A549 (cell line): ENCODE results near the gene QPCT. TPM values are rescaled to one million over a fixed set of nuclear protein-coding genes. Genes with fewer than 3 reads are reported as not detected.

ENCODE experiments used
- ATAC-seq, 2 experiments: fragments of 200-7000 bp in 1 of 2; fragments of >200 bp in 1 of 2; cut with Nextera tagmentation in 1 of 2; cut with Tn5 transposase in 1 of 2; 3 replicates each; pipeline versions ENCODE4 v1.8.0 to v1.9.1; 2018 to 2020; ENCODE audit warnings: mild to moderate bottlenecking in 1 of 2, moderate library complexity in 1 of 2
- CTCF ChIA-PET: fragments of 300-600 bp; sonication (Branson Sonifier 250); formaldehyde crosslinking; extraction: SDS; loops from one replicate; lab custom pipeline; 2021; ENCODE audit warnings: antibody characterized with exemption, inconsistent platforms; lab: Yijun Ruan, JAX
- POLR2A ChIA-PET: fragments of 350-600 bp; formaldehyde crosslinking; extraction: SDS; loops from one replicate; lab custom pipeline; 2021; ENCODE audit warnings: antibody characterized with exemption, inconsistent platforms; lab: Yijun Ruan, JAX
- DNase-seq, 2 experiments: peaks; one replicate each; pipeline versions ENCODE4 v3.0.0 to v3.0.0-alpha.2; 2011 to 2016; ENCODE audit warnings: low read depth in 1 of 2, low spot score in 1 of 2
- FAIRE-seq: peaks from 2 replicates; lab custom pipeline; 2011; peaks lifted over from hg19 to GRCh38; lab: Jason Lieb, UNC
- H3K27ac ChIP-seq, 2 experiments: fragments of >200 bp; sonication (Bioruptor Twin); formaldehyde crosslinking; 3 replicates each; pipeline ENCODE4 v1.5.1; 2016 to 2017
- H3K4me1 ChIP-seq: fragments of >200 bp; sonication (Bioruptor Twin); formaldehyde crosslinking; 3 replicates; pipeline ENCODE4 v1.6.1; 2016
- H3K4me2 ChIP-seq: fragments of >200 bp; sonication (Bioruptor Twin); formaldehyde crosslinking; 3 replicates; pipeline ENCODE4 v1.6.1; 2016
- H3K4me3 ChIP-seq: fragments of >200 bp; sonication (Bioruptor Twin); formaldehyde crosslinking; 3 replicates; pipeline ENCODE4 v1.5.1; 2016
- H3K9me3 ChIP-seq: fragments of >200 bp; sonication (Bioruptor Twin); formaldehyde crosslinking; 3 replicates; pipeline ENCODE4 v1.6.1; 2016
- CBX8 ChIP-seq: fragments of 200-600 bp; sonication (generic); IDR thresholded peaks from 2 replicates; pipeline ENCODE4 v1.6.1; 2016
- CEBPB ChIP-seq, 2 experiments: fragments of >200 bp in 1 of 2; sonication (Bioruptor Twin) in 1 of 2; formaldehyde crosslinking in 1 of 2; IDR thresholded peaks; 2 replicates each; pipeline ENCODE4 v1.6.1; 2012 to 2016
- CHD4 ChIP-seq: fragments of 200-600 bp; sonication (generic); IDR thresholded peaks from 2 replicates; pipeline ENCODE4 v1.6.1; 2016; ENCODE audit warnings: antibody characterized with exemption, mild to moderate bottlenecking, borderline replicate concordance
- CTCF ChIP-seq: fragments of >200 bp; sonication (Bioruptor Twin); formaldehyde crosslinking; IDR thresholded peaks from 3 replicates; pipeline ENCODE4 v1.5.1; 2016
- E2F6 ChIP-seq: IDR thresholded peaks from 2 replicates; pipeline ENCODE4 v1.6.1; 2012; ENCODE audit warnings: low read depth, borderline replicate concordance
- EHF ChIP-seq: fragments of 250-450 bp; sonication (Bioruptor Pico); IDR thresholded peaks from 2 replicates; pipeline ENCODE4 v1.5.0; 2020; ENCODE audit warnings: mild to moderate bottlenecking
- EHMT2 ChIP-seq: fragments of 200-600 bp; sonication (generic); IDR thresholded peaks from 2 replicates; pipeline ENCODE4 v1.6.1; 2016; ENCODE audit warnings: antibody characterized with exemption, low read depth, mild to moderate bottlenecking, moderate library complexity
- EP300 ChIP-seq, 2 experiments: fragments of >200 bp; sonication (Bioruptor Twin); formaldehyde crosslinking; IDR thresholded peaks; 2 replicates in 1 of 2; 3 replicates in 1 of 2; pipeline ENCODE4 v1.6.1; 2016 to 2017
- ESRRA ChIP-seq: fragments of 150-350 bp; IDR thresholded peaks from 2 replicates; pipeline ENCODE4 v1.6.1; 2014; ENCODE audit warnings: mild to moderate bottlenecking, low read length, borderline replicate concordance
- FOXS1 ChIP-seq: fragments of 250-450 bp; sonication (Bioruptor Pico); IDR thresholded peaks from 2 replicates; pipeline ENCODE4 v1.5.0; 2020; ENCODE audit warnings: mild to moderate bottlenecking, moderate library complexity
- GATA3 ChIP-seq: IDR thresholded peaks from 2 replicates; pipeline ENCODE4 v1.6.1; 2012; ENCODE audit warnings: borderline replicate concordance
- HDAC2 ChIP-seq: fragments of 200-600 bp; sonication (generic); IDR thresholded peaks from 2 replicates; pipeline ENCODE4 v1.6.1; 2016
- HOXA7 ChIP-seq: fragments of 250-450 bp; sonication (Bioruptor Pico); IDR thresholded peaks from 2 replicates; pipeline ENCODE4 v1.5.0; 2020; ENCODE audit warnings: mild to moderate bottlenecking, moderate library complexity
- KDM1A ChIP-seq: fragments of 200-600 bp; sonication (generic); IDR thresholded peaks from 2 replicates; pipeline ENCODE4 v1.6.1; 2016; ENCODE audit warnings: low read depth, mild to moderate bottlenecking
- KDM5A ChIP-seq: fragments of 200-600 bp; sonication (generic); IDR thresholded peaks from 2 replicates; pipeline ENCODE4 v1.6.1; 2016; ENCODE audit warnings: antibody characterized with exemption, mild to moderate bottlenecking
- MAX ChIP-seq: IDR thresholded peaks from 2 replicates; pipeline ENCODE4 v1.6.1; 2012
- MYC ChIP-seq: IDR thresholded peaks from 2 replicates; pipeline ENCODE4 v1.6.1; 2012; ENCODE audit warnings: mild to moderate bottlenecking, inconsistent platforms, low read length, improper control_type of control experiment, borderline replicate concordance
- NFE2L2 ChIP-seq: fragments of 150-350 bp; conservative IDR thresholded peaks from 2 replicates; pipeline ENCODE4 v1.6.1; 2014; ENCODE audit warnings: low read length
- NR3C1 ChIP-seq: fragments of >200 bp; sonication (Bioruptor Twin); formaldehyde crosslinking; IDR thresholded peaks from 3 replicates; pipeline ENCODE4 v1.6.1; 2017
- PHF8 ChIP-seq: fragments of 200-600 bp; sonication (generic); IDR thresholded peaks from 2 replicates; pipeline ENCODE4 v1.6.1; 2016; ENCODE audit warnings: low read depth, mild to moderate bottlenecking, antibody characterized with exemption, moderate library complexity, borderline replicate concordance
- RAD21 ChIP-seq, 2 experiments: fragments of >200 bp in 1 of 2; sonication (Bioruptor Twin) in 1 of 2; formaldehyde crosslinking in 1 of 2; IDR thresholded peaks in 1 of 2; conservative IDR thresholded peaks in 1 of 2; 2 replicates in 1 of 2; 3 replicates in 1 of 2; pipeline ENCODE4 v1.6.1; 2012 to 2018; ENCODE audit warnings: inconsistent platforms in 1 of 2
- REST ChIP-seq: fragments of 200-600 bp; sonication (generic); IDR thresholded peaks from 2 replicates; pipeline ENCODE4 v1.6.1; 2016; ENCODE audit warnings: antibody characterized with exemption, mild to moderate bottlenecking, moderate library complexity
- RFX5 ChIP-seq: fragments of 450-650 bp; IDR thresholded peaks from 2 replicates; pipeline ENCODE4 v1.7.1; 2014; ENCODE audit warnings: antibody characterized with exemption, mild to moderate bottlenecking, moderate library complexity
- RNF2 ChIP-seq: fragments of 200-600 bp; sonication (generic); IDR thresholded peaks from 2 replicates; pipeline ENCODE4 v1.6.1; 2016; ENCODE audit warnings: low read depth, mild to moderate bottlenecking, antibody characterized with exemption, moderate library complexity, borderline replicate concordance
- SMC3 ChIP-seq: fragments of >200 bp; sonication (Bioruptor Twin); formaldehyde crosslinking; IDR thresholded peaks from 3 replicates; pipeline ENCODE4 v1.6.1; 2018; ENCODE audit warnings: inconsistent platforms
- SREBF2 ChIP-seq: fragments of 450-650 bp; IDR thresholded peaks from 2 replicates; pipeline ENCODE4 v1.6.1; 2014; ENCODE audit warnings: mild to moderate bottlenecking, moderate library complexity
- TFCP2L1 ChIP-seq: fragments of 250-450 bp; sonication (Bioruptor Pico); IDR thresholded peaks from 2 replicates; pipeline ENCODE4 v1.5.0; 2021; ENCODE audit warnings: mild to moderate bottlenecking
- ZC3H11A ChIP-seq: fragments of 450-650 bp; IDR thresholded peaks from 2 replicates; pipeline ENCODE4 v1.6.1; 2014; ENCODE audit warnings: antibody characterized with exemption, mild to moderate bottlenecking
- ZFP36 ChIP-seq: fragments of 450-650 bp; IDR thresholded peaks from 2 replicates; pipeline ENCODE4 v1.6.1; 2014; ENCODE audit warnings: borderline replicate concordance; ENCODE audit not compliant: partially characterized antibody
- ZNF302 ChIP-seq: fragments of 250-450 bp; sonication (Bioruptor Pico); IDR thresholded peaks from 2 replicates; pipeline ENCODE4 v1.9.0; 2021; ENCODE audit warnings: inconsistent platforms, mild to moderate bottlenecking, moderate library complexity
- WGBS: methylation state at CpG from one replicate; pipeline ENCODE4 v1.1.6; 2017; ENCODE audit errors: missing lambda C conversion rate; 5-methylcytosine and 5-hydroxymethylcytosine counted together
- polyA plus RNA-seq, 4 experiments: library from polyadenylated mRNA; depleted of rRNA in 3 of 4; stranded (reverse); fragments of >200 nt; fragmentation: RNase III in 1 of 4; extraction: RNeasy Plus Mini Kit Qiagen cat#74134 plus additional on column Dnase treatment in 1 of 4; gene quantifications; 2 replicates in 3 of 4; 3 replicates in 1 of 4; pipeline ENCODE4 v1.2.3, GENCODE V29; 2011 to 2017

QPCT gene
- polyA plus RNA-seq, 2 of the 4 experiments (the other 2 are of a cell fraction), result 20.0 to 42.7 TPM

- Histone ChIP-seq H3K4me1 (peaks cover 22% of the 10 kb centered on the region), H3K9me3 (no peaks in the 10 kb centered on the region), H3K4me3 (no peak overlapping the region), H3K4me2 (no peak overlapping the region), H3K27ac (no peak overlapping the region)
- ATAC-seq, result no peak
- ChIA-PET CTCF (interaction anchor here (0.9 to 5.0 kb wide), 7 partner anchors 8 to 883 kb away, joined by 3 to 51 read pairs (median 4); no protein-coding TSS in a partner anchor), POLR2A (no interaction called here)
- no peak for FAIRE-seq
- DNase-seq, result no peak
- WGBS, result 89% methylated on average over 8 of the region's 8 CpGs
- TF ChIP-seq SREBF2 (no peak), CTCF (no peak), EHMT2 (no peak), MAX (no peak), HOXA7 (CRISPR knock-in tag) (no peak), NR3C1 (no peak), CEBPB (IDR thresholded peaks at IDR 0.05) (no peak), EHF (CRISPR knock-in tag) (no peak), GATA3 (no peak), KDM1A (no peak), NFE2L2 (no peak), FOXS1 (CRISPR knock-in tag) (no peak), ESRRA (no peak), ZNF302 (CRISPR knock-in tag) (no peak), KDM5A (no peak), RNF2 (no peak), ZC3H11A (no peak), REST (no peak), RFX5 (no peak), CHD4 (no peak)
Observed at GRCh38 chr2:37391711-37392110, 47.3 kb downstream of the QPCT start.

- DNase-seq (no peak), ATAC-seq (no peak), FAIRE-seq (no peak)
- Histone ChIP-seq H3K9me3 (no peaks in the 10 kb centered on the region), H3K4me2 (no peak overlapping the region), H3K4me3 (no peak overlapping the region), H3K4me1 (peaks cover 22% of the 10 kb centered on the region), H3K27ac (no peak overlapping the region)
- POLR2A ChIA-PET, result no interaction called here
- TF ChIP-seq GATA3 (no peak), FOXS1 (CRISPR knock-in tag) (no peak), HDAC2 (no peak), REST (no peak), EHMT2 (no peak), SMC3 (no peak), E2F6 (no peak), RAD21 (conservative IDR thresholded peaks at IDR 0.05 in 1 of 2, IDR thresholded peaks at IDR 0.05 in 1 of 2) (no peak), TFCP2L1 (CRISPR knock-in tag) (no peak), MYC (no peak), RNF2 (no peak), ZC3H11A (no peak), PHF8 (no peak), NR3C1 (no peak), EP300 (IDR thresholded peaks at IDR 0.05) (no peak), HOXA7 (CRISPR knock-in tag) (no peak), ZFP36 (no peak), CBX8 (no peak)
- WGBS, result 93% methylated on average over 2 of the region's 2 CpGs
- CTCF ChIA-PET, result interaction anchor here (1.3 to 10.5 kb wide), 6 partner anchors 21 to 723 kb away, joined by 3 to 292 read pairs (median 88); no protein-coding TSS in a partner anchor
Observed at GRCh38 chr2:37392428-37392827, 48.0 kb downstream of the QPCT start.
